ENCODE data around the gene COL4A6. TPM values are rescaled to one million over a fixed set of nuclear protein-coding genes. Genes with fewer than 3 reads are reported as not detected.
A peak's percentile ranks its signal among the peaks of the same experiment; 100 is the strongest.

Gene COL4A6
- total RNA-seq, 4 donors from 2014 or later, result 0.27 to 1.5 (median 1.1) TPM

GRCh38 chrX:108224727-108225621, 213.2 kb downstream of the COL4A6 start:
- intact Hi-C loops (cut with DNase I), result no loop called here
- H3K4me3 ChIP-seq (replicated peaks in 1 of 3), result no peak overlapping the region
- DNase-seq, result peak; percentile 5 to 13
- H3K4me1 ChIP-seq, result peaks cover 0 to 3% of the 10 kb centered on the region in 2 donors
- H3K9me3 ChIP-seq, result no peaks in the 10 kb centered on the region
- 7 to 8% methylated on average over 9 to 11 of the region's 11 CpGs for WGBS, 2 donors
- TF ChIP-seq CTCF (IDR thresholded peaks at IDR 0.05), result peak; percentile 13 to 61 (median 48)
- no peak for TF ChIP-seq POLR2A (IDR thresholded peaks at IDR 0.05)
- no peaks in the 10 kb centered on the region for H3K27me3 ChIP-seq
- H3K27ac ChIP-seq, result peak overlapping the region in 1 of 3 donors; percentile 20
- no peaks in the 10 kb centered on the region for H3K36me3 ChIP-seq

GRCh38 chrX:108224218-108224617, 214.0 kb downstream of the COL4A6 start:
- peaks cover 0 to 3% of the 10 kb centered on the region in 2 donors for H3K4me1 ChIP-seq

GRCh38 chrX:108223585-108223984, 214.6 kb downstream of the COL4A6 start:
- TF ChIP-seq CTCF (IDR thresholded peaks at IDR 0.05) (no peak), POLR2A (IDR thresholded peaks at IDR 0.05) (no peak)
- no peaks in the 10 kb centered on the region for H3K27me3 ChIP-seq
- intact Hi-C loops (cut with DNase I), result no loop called here
- DNase-seq, result no peak
- no peaks in the 10 kb centered on the region for H3K9me3 ChIP-seq
- no peaks in the 10 kb centered on the region for H3K36me3 ChIP-seq
- H3K27ac ChIP-seq, result no peak overlapping the region
- peaks cover 0 to 3% of the 10 kb centered on the region in 2 donors for H3K4me1 ChIP-seq
- no peak overlapping the region for H3K4me3 ChIP-seq (replicated peaks in 1 of 3)
- 80 to 81% methylated on average over 5 of the region's 5 CpGs for WGBS, 2 donors

More at GRCh38 chrX:108224218-108224617, 214.0 kb downstream of the COL4A6 start:
- no peak overlapping the region for H3K4me3 ChIP-seq (replicated peaks in 1 of 3)
- no peaks in the 10 kb centered on the region for H3K36me3 ChIP-seq
- no peak overlapping the region for H3K27ac ChIP-seq
- TF ChIP-seq CTCF (IDR thresholded peaks at IDR 0.05) (no peak), POLR2A (IDR thresholded peaks at IDR 0.05) (no peak)
- WGBS, 2 donors, result 89% methylated on average over 2 of the region's 2 CpGs; no CpG with 5 or more reads in 1 of the 2 donors
- H3K9me3 ChIP-seq, result no peaks in the 10 kb centered on the region
- no peak for DNase-seq
- intact Hi-C loops (cut with DNase I), result no loop called here
- H3K27me3 ChIP-seq, result no peaks in the 10 kb centered on the region

GRCh38 chrX:108221301-108221864, 216.8 kb downstream of the COL4A6 start:
- H3K4me1 ChIP-seq, result peaks cover 0 to 3% of the 10 kb centered on the region in 2 donors
- intact Hi-C loops (cut with DNase I), result no loop called here
- WGBS, 2 donors, result 73 to 78% methylated on average over 7 of the region's 7 CpGs
- no peaks in the 10 kb centered on the region for H3K9me3 ChIP-seq
- no peaks in the 10 kb centered on the region for H3K27me3 ChIP-seq
- no peak for DNase-seq
- TF ChIP-seq CTCF (IDR thresholded peaks at IDR 0.05), result no peak
- no peak for TF ChIP-seq POLR2A (IDR thresholded peaks at IDR 0.05)
- H3K36me3 ChIP-seq, result no peaks in the 10 kb centered on the region
- H3K27ac ChIP-seq, result no peak overlapping the region
- H3K4me3 ChIP-seq (replicated peaks in 1 of 3), result no peak overlapping the region

Measured in thyroid gland (tissue), 4 donors.